ENCODE data around the gene ZBTB46. TPM values are rescaled to one million over a fixed set of nuclear protein-coding genes. Genes with fewer than 3 reads are reported as not detected.

The ZBTB46 gene
- total RNA-seq, 1 experiment from 2014 or later = 1.1 TPM

GRCh38 chr20:63735859-63736718, 95.0 kb downstream of the ZBTB46 start, which contains the start of gene LIME1:
TSS of gene LIME1 (plus strand) at chr20:63736664. CDS start at chr20:63737550, 886 bp downstream.
- H3K27ac ChIP-seq (ENCODE audit: low read depth, low read length, poor library complexity, severe bottlenecking) = no peak within 1 kb of the TSS
- H3K36me3 ChIP-seq (ENCODE audit: insufficient read depth, low read length, poor library complexity, severe bottlenecking) = peaks cover 5% of the 10 kb centered on the region
- intact Hi-C loops (cut with micrococcal nuclease; ENCODE audit: unreplicated experiment) = no loop called here
- H3K4me3 ChIP-seq (ENCODE audit: low read depth, low read length, poor library complexity, severe bottlenecking) = no peak within 1 kb of the TSS
- no peak for DNase-seq (ENCODE audit: low spot score)
- peaks cover 5% of the 10 kb centered on the region for H3K4me1 ChIP-seq (ENCODE audit: insufficient read depth, low read length, poor library complexity, severe bottlenecking)
- TF ChIP-seq EZH2 (IDR thresholded peaks at IDR 0.05; ENCODE audit: borderline replicate concordance, low read depth, low read length, poor library complexity, severe bottlenecking) = no peak
- TF ChIP-seq CTCF (conservative IDR thresholded peaks at IDR 0.05; ENCODE audit: low read depth, low read length) = no peak
- POLR2A ChIA-PET (ENCODE audit: low non-redundant PET) = no interaction called here
- H3K9me3 ChIP-seq (ENCODE audit: low read depth, low read length, poor library complexity, severe bottlenecking) = no peaks in the 10 kb centered on the region
- no TSS peak for BruUV-seq (replicated peaks)
- no peaks in the 10 kb centered on the region for H3K27me3 ChIP-seq (replicated peaks; ENCODE audit: insufficient read depth, low read depth, low read length, poor library complexity)
- CTCF ChIA-PET = no interaction called here

- TSS peak; percentile 78 for BruUV-seq (replicated peaks)
- H3K9me3 ChIP-seq (ENCODE audit: low read depth, low read length, poor library complexity, severe bottlenecking) = no peaks in the 10 kb centered on the region
- no peak overlapping the region for H3K27ac ChIP-seq (ENCODE audit: low read depth, low read length, poor library complexity, severe bottlenecking)
- H3K4me3 ChIP-seq (ENCODE audit: low read depth, low read length, poor library complexity, severe bottlenecking) = no peak overlapping the region
- H3K36me3 ChIP-seq (ENCODE audit: insufficient read depth, low read length, poor library complexity, severe bottlenecking) = peaks cover 5% of the 10 kb centered on the region
- intact Hi-C loops (cut with micrococcal nuclease; ENCODE audit: unreplicated experiment) = no loop called here
- H3K27me3 ChIP-seq (replicated peaks; ENCODE audit: insufficient read depth, low read depth, low read length, poor library complexity) = no peaks in the 10 kb centered on the region
- no peak for DNase-seq (ENCODE audit: low spot score)
- CTCF ChIA-PET = no interaction called here
- no peaks in the 10 kb centered on the region for H3K4me1 ChIP-seq (ENCODE audit: insufficient read depth, low read length, poor library complexity, severe bottlenecking)
- TF ChIP-seq EZH2 (IDR thresholded peaks at IDR 0.05; ENCODE audit: borderline replicate concordance, low read depth, low read length, poor library complexity, severe bottlenecking) (no peak), CTCF (conservative IDR thresholded peaks at IDR 0.05; ENCODE audit: low read depth, low read length) (no peak)
- POLR2A ChIA-PET (ENCODE audit: low non-redundant PET) = no interaction called here
Observed at GRCh38 chr20:63734946-63735858, 95.9 kb downstream of the ZBTB46 start.

GRCh38 chr20:63734111-63734945, 96.7 kb downstream of the ZBTB46 start:
- Histone ChIP-seq H3K36me3 (ENCODE audit: insufficient read depth, low read length, poor library complexity, severe bottlenecking) (peaks cover 8% of the 10 kb centered on the region), H3K27ac (ENCODE audit: low read depth, low read length, poor library complexity, severe bottlenecking) (no peak overlapping the region), H3K4me3 (ENCODE audit: low read depth, low read length, poor library complexity, severe bottlenecking) (no peak overlapping the region), H3K27me3 (replicated peaks; ENCODE audit: insufficient read depth, low read depth, low read length, poor library complexity) (no peaks in the 10 kb centered on the region), H3K9me3 (ENCODE audit: low read depth, low read length, poor library complexity, severe bottlenecking) (no peaks in the 10 kb centered on the region), H3K4me1 (ENCODE audit: insufficient read depth, low read length, poor library complexity, severe bottlenecking) (no peaks in the 10 kb centered on the region)
- intact Hi-C loops (cut with micrococcal nuclease; ENCODE audit: unreplicated experiment) = no loop called here
- no peak for TF ChIP-seq EZH2 (IDR thresholded peaks at IDR 0.05; ENCODE audit: borderline replicate concordance, low read depth, low read length, poor library complexity, severe bottlenecking)
- TF ChIP-seq CTCF (conservative IDR thresholded peaks at IDR 0.05; ENCODE audit: low read depth, low read length) = no peak
- ChIA-PET POLR2A (ENCODE audit: low non-redundant PET) (no interaction called here), CTCF (no interaction called here)
- BruUV-seq (replicated peaks) = no TSS peak
- no peak for DNase-seq (ENCODE audit: low spot score)

Data from A673 (cell line).